IMR-90 (cell line): ENCODE results near the gene PRSS38.

Experiments used
- BHLHE40 ChIP-seq: fragments of 150-350 bp; IDR thresholded peaks from 2 replicates; pipeline ENCODE4 v1.6.1; 2016; ENCODE audit warnings: mild to moderate bottlenecking, low read depth, low read length
- FOS ChIP-seq: fragments of 150-350 bp; IDR thresholded peaks from 2 replicates; pipeline ENCODE4 v1.6.1; 2016; ENCODE audit warnings: low read depth, low read length
- POLR2A ChIP-seq: IDR thresholded peaks from 2 replicates; pipeline ENCODE4 v1.6.1; 2012; ENCODE audit warnings: mild to moderate bottlenecking, low read depth, low read length

GRCh38 chr1:227885135-227885647 lies 69.7 kb downstream of the PRSS38 start:
- no peak for TF ChIP-seq POLR2A
- no peak for TF ChIP-seq BHLHE40
- no peak for TF ChIP-seq FOS
